Left ventricle myocardium inferior (tissue), 1 donor: ENCODE measurements around the gene CENPE. TPM values are rescaled to one million over a fixed set of nuclear protein-coding genes. Genes with fewer than 3 reads are reported as not detected.

Experiments used
- DNase-seq: peaks from one replicate; pipeline ENCODE4 v3.0.0-alpha.2; 2020
- H3K27ac ChIP-seq: fragments of 200-600 bp; replicated peaks from 2 replicates; pipeline ENCODE4 v1.8.0; 2021
- H3K27me3 ChIP-seq: fragments of 200-600 bp; 2 replicates; pipeline ENCODE4 v1.8.0; 2021; ENCODE audit warnings: low read depth
- H3K36me3 ChIP-seq: fragments of 200-600 bp; 2 replicates; pipeline ENCODE4 v1.8.0; 2021
- H3K4me1 ChIP-seq: fragments of 200-600 bp; 2 replicates; pipeline ENCODE4 v1.8.0; 2021
- H3K4me3 ChIP-seq: fragments of 200-600 bp; 2 replicates; pipeline ENCODE4 v1.8.0; 2021; ENCODE audit warnings: mild to moderate bottlenecking, moderate library complexity
- H3K9me3 ChIP-seq: fragments of 200-600 bp; replicated peaks from 2 replicates; pipeline ENCODE4 v1.8.0; 2021
- intact Hi-C: fragments of 100-400 bp; cut with micrococcal nuclease; formaldehyde crosslinking; loops from one replicate; pipeline ENCODE4 v1.11.0; 2022
- total RNA-seq: library from RNA; stranded (reverse); fragmentation: NEBNext Ultra II Directional; extraction: Animal tissue kit (Norgen Biotek cat#: 25700); gene quantifications from one replicate; pipeline ENCODE4 v1.2.1, GENCODE V29; 2021
- TF ChIP-seq, protein P1 (sequence below): fragments of 200-600 bp; IDR thresholded peaks from 2 replicates; pipeline ENCODE4 v1.8.0; 2021; ENCODE audit warnings: antibody characterized with exemption, mild to moderate bottlenecking, borderline replicate concordance
- donor health status: DM: no; HTN: yes; CAD: no; lungs with severe emphysema.

The CENPE gene
- total RNA-seq, 1 donor from 2014 or later, result 0.85 TPM

- no peaks in the 10 kb centered on the region for H3K27me3 ChIP-seq
- H3K4me3 ChIP-seq, result no peak overlapping the region
- H3K4me1 ChIP-seq, result no peaks in the 10 kb centered on the region
- DNase-seq, result no peak
- TF ChIP-seq, protein P1, sequence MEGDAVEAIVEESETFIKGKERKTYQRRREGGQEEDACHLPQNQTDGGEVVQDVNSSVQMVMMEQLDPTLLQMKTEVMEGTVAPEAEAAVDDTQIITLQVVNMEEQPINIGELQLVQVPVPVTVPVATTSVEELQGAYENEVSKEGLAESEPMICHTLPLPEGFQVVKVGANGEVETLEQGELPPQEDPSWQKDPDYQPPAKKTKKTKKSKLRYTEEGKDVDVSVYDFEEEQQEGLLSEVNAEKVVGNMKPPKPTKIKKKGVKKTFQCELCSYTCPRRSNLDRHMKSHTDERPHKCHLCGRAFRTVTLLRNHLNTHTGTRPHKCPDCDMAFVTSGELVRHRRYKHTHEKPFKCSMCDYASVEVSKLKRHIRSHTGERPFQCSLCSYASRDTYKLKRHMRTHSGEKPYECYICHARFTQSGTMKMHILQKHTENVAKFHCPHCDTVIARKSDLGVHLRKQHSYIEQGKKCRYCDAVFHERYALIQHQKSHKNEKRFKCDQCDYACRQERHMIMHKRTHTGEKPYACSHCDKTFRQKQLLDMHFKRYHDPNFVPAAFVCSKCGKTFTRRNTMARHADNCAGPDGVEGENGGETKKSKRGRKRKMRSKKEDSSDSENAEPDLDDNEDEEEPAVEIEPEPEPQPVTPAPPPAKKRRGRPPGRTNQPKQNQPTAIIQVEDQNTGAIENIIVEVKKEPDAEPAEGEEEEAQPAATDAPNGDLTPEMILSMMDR, result no peak
- H3K27ac ChIP-seq, result no peak overlapping the region
- H3K9me3 ChIP-seq, result no peaks in the 10 kb centered on the region
- intact Hi-C loops, result no loop called here
- no peaks in the 10 kb centered on the region for H3K36me3 ChIP-seq
Observed at GRCh38 chr4:103067841-103068547, 130.1 kb downstream of the CENPE start.

GRCh38 chr4:103060453-103061148 lies 137.5 kb downstream of the CENPE start:
- Histone ChIP-seq H3K27ac (no peak overlapping the region), H3K4me1 (no peaks in the 10 kb centered on the region), H3K27me3 (no peaks in the 10 kb centered on the region), H3K36me3 (no peaks in the 10 kb centered on the region), H3K9me3 (no peaks in the 10 kb centered on the region), H3K4me3 (no peak overlapping the region)
- intact Hi-C loops, result no loop called here
- TF ChIP-seq, protein P1, result no peak
- no peak for DNase-seq

Other genes with a start within 250 kb of the CENPE start
- gene SLC9B1, start 178.6 kb downstream of the CENPE start, total RNA-seq, result 0.55 TPM
- gene SLC9B2, start 121.6 kb downstream of the CENPE start, total RNA-seq, result 2.3 TPM
- gene BDH2, start 98.5 kb downstream of the CENPE start, total RNA-seq, result 27.2 TPM